Stomach (tissue), 4 donors: ENCODE results near the gene PKP2.
"Not testable (repeated sequence)": the region's sequence is repeated elsewhere in the genome, so short reads cannot be mapped to it uniquely, and the experiment has no call there.

Experiments used
- CTCF ChIP-seq, 7 experiments: fragments of 450-650 bp in 4 of 7; fragments of 200-600 bp in 3 of 7; sonication (generic) in 3 of 7; IDR thresholded peaks; one replicate each; pipeline ENCODE4 v1.5.1; 2016 to 2019; ENCODE audit warnings: antibody characterized with exemption in 7 of 7, control low read depth in 2 of 7, mild to moderate bottlenecking in 1 of 7
- EP300 ChIP-seq: sonication (generic); formaldehyde crosslinking; IDR thresholded peaks from one replicate; pipeline ENCODE4 v1.6.1; 2017; ENCODE audit warnings: antibody characterized with exemption
- POLR2A ChIP-seq, 4 donors: fragments of 450-650 bp; IDR thresholded peaks; one replicate each; pipeline ENCODE4 v1.6.1; 2016; ENCODE audit warnings: antibody characterized with exemption in 4 of 4, control low read depth in 2 of 4, mild to moderate bottlenecking in 1 of 4, moderate library complexity in 1 of 4
- POLR2AphosphoS5 ChIP-seq, 3 donors: sonication (generic); formaldehyde crosslinking; IDR thresholded peaks; one replicate each; pipeline ENCODE4 v1.6.1; 2016; ENCODE audit warnings: antibody characterized with exemption in 3 of 3

- not testable (repeated sequence) for TF ChIP-seq CTCF (IDR thresholded peaks at IDR 0.05); POLR2AphosphoS5 (IDR thresholded peaks at IDR 0.05); POLR2A (IDR thresholded peaks at IDR 0.05); EP300
Observed at GRCh38 chr12:32892369-32892768, 4.2 kb downstream of the PKP2 start.
